Measurements from ENCODE around the gene METTL16. TPM values are rescaled to one million over a fixed set of nuclear protein-coding genes. Genes with fewer than 3 reads are reported as not detected.
A peak's percentile ranks its signal among the peaks of the same experiment; 100 is the strongest.
"Not testable (repeated sequence)": the region's sequence is repeated elsewhere in the genome, so short reads cannot be mapped to it uniquely, and the experiment has no call there.

The METTL16 gene
- total RNA-seq, 2 experiments from 2014 or later: 55.7 to 58.0 TPM

GRCh38 chr17:2532146-2532720 is 20.5 kb upstream of the METTL16 start:
- CTCF ChIA-PET: interaction anchor here (0.5 kb wide), 1 partner anchor 709 kb away, joined by 4 read pairs; no protein-coding TSS in a partner anchor

GRCh38 chr17:2531243-2531954 is 19.7 kb upstream of the METTL16 start:
- H3K4me3 ChIP-seq (ENCODE audit: low read length); H3K27me3 ChIP-seq (ENCODE audit: control insufficient read depth in 1 of 2, insufficient read depth in 2 of 2, low read length in 2 of 2); H3K9me3 Mint-ChIP-seq; intact Hi-C loops (cut with DNase I, micrococcal nuclease); H3K27ac Mint-ChIP-seq; H3K4me1 ChIP-seq (ENCODE audit: insufficient read depth, low read length); H3K36me3 ChIP-seq (ENCODE audit: insufficient read depth, low read length); H3K36me3 Mint-ChIP-seq (ENCODE audit: low read depth); H3K4me1 Mint-ChIP-seq (ENCODE audit: low read depth); H3K9me3 ChIP-seq (ENCODE audit: control insufficient read depth in 1 of 2, insufficient read depth in 1 of 2, low read length in 2 of 2); CTCF ChIA-PET; H3K27ac ChIP-seq (ENCODE audit: low read depth in 1 of 2, low read length in 2 of 2); H3K27me3 Mint-ChIP-seq: not testable (repeated sequence)
- H3K4me3 Mint-ChIP-seq: peak overlapping the region; percentile 9
- POLR2A ChIA-PET: interaction anchor here (1.1 kb wide), 1 partner anchor 49 kb away, joined by 3 read pairs; no protein-coding TSS in a partner anchor
- peak; percentile 55 for ATAC-seq (ENCODE audit: poor library complexity)
- peak in 3 of 14 experiments; percentile 14 to 40 (median 27) for DNase-seq

More at GRCh38 chr17:2532146-2532720, 20.5 kb upstream of the METTL16 start:
- no peaks in the 10 kb centered on the region for H3K9me3 Mint-ChIP-seq
- H3K27ac ChIP-seq (ENCODE audit: low read depth in 1 of 2, low read length in 2 of 2): no peak overlapping the region
- H3K9me3 ChIP-seq (ENCODE audit: control insufficient read depth in 1 of 2, insufficient read depth in 1 of 2, low read length in 2 of 2): no peaks in the 10 kb centered on the region
- no peaks in the 10 kb centered on the region for H3K36me3 Mint-ChIP-seq (ENCODE audit: low read depth)
- no peaks in the 10 kb centered on the region for H3K36me3 ChIP-seq (ENCODE audit: insufficient read depth, low read length)
- no peaks in the 10 kb centered on the region for H3K27me3 ChIP-seq (ENCODE audit: control insufficient read depth in 1 of 2, insufficient read depth in 2 of 2, low read length in 2 of 2)
- peaks cover 6% of the 10 kb centered on the region for H3K4me1 ChIP-seq (ENCODE audit: insufficient read depth, low read length)
- no peaks in the 10 kb centered on the region for H3K27me3 Mint-ChIP-seq
- no peak for TF ChIP-seq CTCF (IDR thresholded peaks at IDR 0.05)
- ATAC-seq (ENCODE audit: poor library complexity) (no peak), DNase-seq (no peak)
- POLR2A ChIA-PET: no interaction called here
- H3K27ac Mint-ChIP-seq: no peak overlapping the region
- no peak overlapping the region for H3K4me3 ChIP-seq (ENCODE audit: low read length)
- intact Hi-C loops (cut with DNase I, micrococcal nuclease): no loop called here
- H3K4me3 Mint-ChIP-seq: no peak overlapping the region
- peaks cover 9% of the 10 kb centered on the region for H3K4me1 Mint-ChIP-seq (ENCODE audit: low read depth)

GRCh38 chr17:2521775-2522410 is 10.2 kb upstream of the METTL16 start:
- POLR2A ChIA-PET: not testable (repeated sequence)

GRCh38 chr17:2521257-2521656 is 9.6 kb upstream of the METTL16 start:
- Histone ChIP-seq H3K4me3 (ENCODE audit: low read length) (no peak overlapping the region), H3K36me3 (ENCODE audit: insufficient read depth, low read length) (no peaks in the 10 kb centered on the region), H3K4me1 (ENCODE audit: insufficient read depth, low read length) (no peaks in the 10 kb centered on the region), H3K9me3 (ENCODE audit: control insufficient read depth in 1 of 2, insufficient read depth in 1 of 2, low read length in 2 of 2) (no peaks in the 10 kb centered on the region), H3K27me3 (ENCODE audit: control insufficient read depth in 1 of 2, insufficient read depth in 2 of 2, low read length in 2 of 2) (peaks cover 0 to 2% of the 10 kb centered on the region in 2 experiments), H3K27ac (ENCODE audit: low read depth in 1 of 2, low read length in 2 of 2) (no peak overlapping the region)
- H3K4me3 Mint-ChIP-seq: no peak overlapping the region
- no peak for TF ChIP-seq CTCF (IDR thresholded peaks at IDR 0.05)
- H3K27ac Mint-ChIP-seq: no peak overlapping the region
- H3K4me1 Mint-ChIP-seq (ENCODE audit: low read depth): no peaks in the 10 kb centered on the region
- H3K36me3 Mint-ChIP-seq (ENCODE audit: low read depth): no peaks in the 10 kb centered on the region
- H3K27me3 Mint-ChIP-seq: no peaks in the 10 kb centered on the region
- ChIA-PET CTCF (interaction anchor here (0.7 kb wide), 1 partner anchor 21 kb away, joined by 3 read pairs; no protein-coding TSS in a partner anchor), POLR2A (no interaction called here)
- no peaks in the 10 kb centered on the region for H3K9me3 Mint-ChIP-seq
- DNase-seq (no peak), ATAC-seq (ENCODE audit: poor library complexity) (no peak)
- intact Hi-C loops (cut with DNase I, micrococcal nuclease): no loop called here

More at GRCh38 chr17:2521775-2522410, 10.2 kb upstream of the METTL16 start:
- H3K27me3 ChIP-seq (ENCODE audit: control insufficient read depth in 1 of 2, insufficient read depth in 2 of 2, low read length in 2 of 2); H3K4me3 Mint-ChIP-seq; H3K36me3 ChIP-seq (ENCODE audit: insufficient read depth, low read length); H3K27me3 Mint-ChIP-seq; DNase-seq; H3K27ac Mint-ChIP-seq; CTCF ChIA-PET; H3K4me1 Mint-ChIP-seq (ENCODE audit: low read depth); H3K36me3 Mint-ChIP-seq (ENCODE audit: low read depth); H3K9me3 ChIP-seq (ENCODE audit: control insufficient read depth in 1 of 2, insufficient read depth in 1 of 2, low read length in 2 of 2); intact Hi-C loops (cut with DNase I, micrococcal nuclease); H3K27ac ChIP-seq (ENCODE audit: low read depth in 1 of 2, low read length in 2 of 2); H3K4me1 ChIP-seq (ENCODE audit: insufficient read depth, low read length); H3K4me3 ChIP-seq (ENCODE audit: low read length); ATAC-seq (ENCODE audit: poor library complexity); H3K9me3 Mint-ChIP-seq: not testable (repeated sequence)
